Measurements from ENCODE around the gene KRT38.

KRT38 gene

DNA sequence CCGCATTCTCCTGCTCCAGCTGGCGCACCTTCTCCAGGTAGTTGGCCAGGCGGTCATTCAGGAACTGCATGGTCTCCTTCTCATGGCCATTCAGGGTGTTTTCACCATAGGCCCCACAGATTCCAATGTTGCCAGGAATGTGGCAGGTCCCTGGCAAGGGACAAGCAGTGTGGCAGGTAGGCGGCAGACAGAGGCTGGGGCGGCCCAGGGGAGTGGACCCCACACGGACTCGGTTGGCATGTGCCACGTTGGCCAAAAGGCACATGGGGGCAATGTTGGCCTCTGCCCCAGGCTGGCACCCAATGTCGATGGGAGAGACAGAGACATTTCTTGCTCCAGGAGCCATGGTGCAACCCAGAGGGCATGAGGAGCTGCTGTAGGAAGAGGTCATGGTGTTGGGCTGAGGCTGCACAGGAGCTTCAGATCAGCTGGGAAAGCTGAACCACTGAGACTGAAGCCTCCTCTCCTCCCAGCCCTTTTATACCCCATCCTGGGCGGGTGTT lies at the start of gene KRT38:
TSS of gene KRT38 (minus strand) at position 453 of the 503 bp plus-strand sequence. CDS start at position 391, 62 bp downstream.
- DNase-seq, result no peak

DNA sequence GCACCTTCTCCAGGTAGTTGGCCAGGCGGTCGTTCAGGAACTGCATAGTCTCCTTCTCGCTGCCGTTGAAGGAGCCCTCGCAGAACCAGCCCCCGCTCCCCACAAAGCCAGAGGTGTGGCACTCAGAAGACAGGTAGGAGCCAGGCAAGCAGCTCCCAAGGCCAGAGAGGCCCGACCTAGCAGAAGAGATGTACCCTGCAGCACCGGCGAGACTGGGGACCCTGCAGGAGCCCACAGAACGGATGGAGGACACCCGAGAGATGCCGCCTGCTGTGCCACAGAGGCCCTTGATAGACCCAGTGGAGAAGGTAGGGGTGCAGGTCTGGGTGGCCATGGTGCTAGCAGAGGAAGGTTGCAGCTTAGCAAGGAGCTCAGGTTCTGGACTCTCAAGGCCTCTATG lies 48.7 kb upstream of the KRT38 start, which contains the start of gene KRT36:
TSS of gene KRT36 (minus strand) at position 380 of the 400 bp plus-strand sequence. CDS start at position 334, 46 bp downstream.
- DNase-seq, result no peak

DNA sequence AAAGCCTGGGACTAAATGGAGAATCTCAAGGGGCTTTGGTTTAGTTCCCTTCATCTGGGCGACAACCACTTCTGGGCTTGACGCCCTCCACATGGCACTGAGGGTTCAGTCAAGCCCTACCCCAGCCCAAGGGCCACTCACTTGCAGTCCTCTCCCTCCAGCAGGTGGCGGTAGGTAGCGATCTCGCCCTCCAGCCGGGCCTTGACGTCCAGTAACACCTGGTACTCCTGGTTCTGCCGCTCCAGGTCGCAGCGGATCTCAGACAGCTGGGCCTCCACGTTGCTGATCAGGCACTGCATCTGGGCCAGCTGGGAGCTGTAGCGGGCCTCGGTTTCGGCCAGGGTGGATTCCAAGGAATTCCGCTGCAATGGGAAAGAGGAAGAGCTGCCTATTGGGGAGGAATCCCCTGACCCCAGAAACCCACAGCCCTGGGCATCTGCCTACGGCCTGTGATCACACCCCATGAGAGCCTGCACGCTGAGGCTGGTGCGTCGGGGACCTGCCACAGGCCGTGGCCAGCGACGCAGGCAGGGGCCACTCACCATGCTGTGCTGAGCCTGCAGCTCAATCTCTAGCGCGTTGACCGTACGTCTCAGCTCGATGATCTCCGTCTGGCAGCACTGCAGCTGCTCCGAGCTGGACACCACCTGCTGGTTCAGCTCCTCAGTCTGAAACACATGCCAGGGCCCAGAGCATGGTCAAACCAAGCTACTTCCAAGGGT lies 46.2 kb upstream of the KRT38 start:
- peak; percentile 40 for DNase-seq

- DNase-seq, result no peak
These were observed 45.5 kb upstream of the KRT38 start for GRCh38 chr17:41486316-41486715.

GRCh38 chr17:41484920-41485904 lies 44.4 kb upstream of the KRT38 start:
- no peak for DNase-seq

GRCh38 chr17:41483991-41484826 lies 43.4 kb upstream of the KRT38 start:
- no peak for DNase-seq

DNA sequence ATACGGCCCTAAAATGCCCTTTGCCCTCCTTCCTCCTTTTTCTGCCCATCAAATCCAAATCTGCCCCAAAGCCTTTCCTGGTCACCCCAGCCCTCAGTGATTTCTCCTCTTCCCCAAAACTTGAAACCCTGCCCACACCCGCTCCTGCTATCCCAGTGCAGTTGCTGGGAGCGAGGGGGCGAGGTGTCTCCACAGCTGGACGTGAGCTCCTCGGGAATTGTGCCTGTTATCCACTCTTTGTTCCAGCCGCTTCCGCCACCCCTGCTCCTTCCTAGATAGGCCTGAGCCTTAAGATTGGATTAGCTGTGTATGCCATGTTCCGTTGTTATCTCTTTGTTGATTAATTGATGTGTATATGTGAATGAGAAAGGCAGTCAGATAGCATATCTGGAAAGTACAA lies 42.7 kb upstream of the KRT38 start:
- no peak for DNase-seq

DNA sequence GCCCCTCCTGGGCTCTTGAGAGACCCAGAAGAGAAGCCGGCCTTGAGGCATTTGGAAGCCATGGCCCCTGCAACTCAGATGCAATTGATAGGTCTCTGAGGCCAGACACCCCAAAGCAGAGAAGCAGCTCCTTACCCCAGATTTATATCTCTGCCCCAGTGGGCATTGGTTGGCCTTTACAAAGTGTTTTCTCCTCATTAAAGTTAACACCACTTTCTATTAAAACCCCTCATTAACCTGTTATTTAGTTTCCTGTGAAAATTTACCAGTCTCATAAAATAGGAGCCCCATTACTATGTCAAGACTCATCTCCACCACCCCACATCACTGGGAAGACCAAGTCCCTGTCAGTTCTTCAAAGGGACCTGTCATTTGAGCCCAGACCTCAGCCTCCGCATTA lies 40.3 kb upstream of the KRT38 start, which contains the start of gene KRT35:
TSS of gene KRT35 (minus strand) at position 116 of the 400 bp plus-strand sequence. CDS start at position 62, 54 bp downstream.
- DNase-seq, result no peak

DNA sequence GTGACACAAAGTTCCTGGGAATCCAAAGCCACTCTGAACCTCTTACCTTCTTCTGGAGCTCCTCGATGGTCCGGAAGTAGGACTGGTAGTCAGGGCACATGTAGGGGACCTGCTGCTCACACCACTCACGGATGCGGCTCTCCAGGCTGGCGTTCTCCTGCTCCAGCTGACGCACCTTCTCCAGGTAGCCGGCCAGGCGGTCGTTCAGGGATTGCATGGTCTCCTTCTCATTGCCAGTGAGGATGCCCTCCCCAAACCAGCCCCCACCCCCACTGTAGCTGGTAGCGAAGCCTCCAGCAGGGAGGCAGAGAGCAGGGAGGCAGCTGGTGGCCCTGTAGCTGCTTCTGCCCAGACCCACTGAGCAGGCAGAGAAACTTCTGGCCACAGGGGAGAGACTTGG lies 39.8 kb upstream of the KRT38 start:
- DNase-seq, result no peak

DNA sequence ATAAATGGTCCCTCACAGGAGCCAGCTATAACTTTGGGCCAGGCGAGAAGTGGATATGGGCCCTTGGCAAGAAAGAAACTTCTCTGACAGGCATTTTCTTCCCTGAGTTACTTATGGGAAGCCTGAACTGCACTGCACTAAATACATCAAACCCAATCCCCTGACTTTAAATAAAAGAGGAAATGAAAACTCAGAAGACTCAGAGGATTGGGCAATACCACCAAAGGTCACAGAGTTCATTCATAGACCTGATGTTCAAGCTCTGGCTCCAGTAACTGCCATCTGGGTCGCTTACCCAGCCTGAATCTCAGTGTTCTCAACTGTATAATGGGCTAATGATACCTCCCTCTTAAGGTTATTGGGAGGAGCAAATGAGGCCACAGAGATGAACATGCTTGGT lies 39.4 kb upstream of the KRT38 start:
- no peak for DNase-seq

DNA sequence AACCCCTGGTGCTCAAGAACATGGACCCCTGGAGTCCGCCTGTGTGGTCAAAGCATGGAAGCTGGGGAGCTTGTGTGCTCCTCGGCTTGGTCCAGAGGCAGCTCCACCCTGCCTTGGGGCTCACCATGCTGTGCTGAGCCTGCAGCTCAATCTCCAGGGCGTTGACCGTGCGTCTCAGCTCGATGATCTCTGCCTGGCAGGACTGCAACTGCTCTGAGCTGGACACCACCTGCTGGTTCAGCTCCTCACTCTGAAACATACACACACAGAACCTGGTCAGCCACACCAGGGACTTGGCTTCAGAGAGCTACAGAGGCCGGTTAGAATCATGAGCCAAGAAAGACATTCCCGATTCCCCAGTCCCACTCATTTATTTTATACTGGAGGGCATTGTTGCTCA lies 37.5 kb upstream of the KRT38 start:
- DNase-seq, result no peak

DNA sequence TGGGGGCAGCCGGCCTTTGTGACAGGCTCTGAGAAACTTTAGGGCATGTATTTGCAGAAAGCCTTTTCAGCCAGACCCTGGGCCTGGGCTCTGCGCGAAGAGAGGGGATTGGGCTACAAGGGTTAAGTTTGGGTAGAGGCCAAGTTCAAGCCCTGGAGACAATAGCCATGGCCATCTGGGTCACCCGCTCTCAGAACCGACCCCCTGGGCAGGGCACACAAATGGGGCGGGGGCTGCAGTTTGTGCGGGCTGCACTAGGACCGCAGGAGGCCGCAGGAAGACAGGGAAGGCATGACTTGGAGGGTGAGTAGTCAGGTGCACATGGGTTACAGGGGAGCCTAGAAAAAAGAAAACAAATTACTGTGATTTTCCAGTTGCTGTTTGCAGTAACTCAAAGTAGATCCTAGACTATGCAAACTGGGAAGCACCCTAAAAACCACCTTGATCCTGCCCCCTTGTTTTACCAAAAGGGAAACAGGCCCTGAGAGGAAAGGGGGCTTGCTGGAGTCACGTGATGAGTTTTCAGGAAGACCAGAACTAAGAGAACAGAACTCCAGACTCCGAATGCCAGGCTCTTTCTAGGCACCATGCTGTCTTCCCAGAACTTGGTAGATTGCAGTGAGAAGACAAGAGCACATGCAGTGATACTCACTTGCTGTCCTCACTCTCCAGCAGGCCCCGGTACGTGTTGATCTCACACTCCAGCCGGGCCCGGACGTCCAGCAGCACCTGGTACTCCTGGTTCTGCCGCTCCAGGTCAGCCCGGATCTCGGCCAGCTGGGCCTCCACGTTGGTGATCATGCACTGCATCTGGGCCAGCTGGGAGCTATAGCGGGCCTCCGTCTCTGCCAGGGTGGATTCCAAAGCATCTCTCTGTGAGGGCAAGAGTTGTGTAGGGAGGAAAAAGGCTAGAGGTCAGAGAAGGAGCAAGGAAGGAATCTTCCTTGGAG lies 36.4 kb upstream of the KRT38 start:
- DNase-seq, result no peak

GRCh38 chr17:41475421-41475820 lies 34.6 kb upstream of the KRT38 start:
- DNase-seq, result no peak

GRCh38 chr17:41474863-41475262 lies 34.1 kb upstream of the KRT38 start:
- DNase-seq, result no peak

- no peak for DNase-seq
These were observed 27.6 kb upstream of the KRT38 start for GRCh38 chr17:41468346-41468745.

DNA sequence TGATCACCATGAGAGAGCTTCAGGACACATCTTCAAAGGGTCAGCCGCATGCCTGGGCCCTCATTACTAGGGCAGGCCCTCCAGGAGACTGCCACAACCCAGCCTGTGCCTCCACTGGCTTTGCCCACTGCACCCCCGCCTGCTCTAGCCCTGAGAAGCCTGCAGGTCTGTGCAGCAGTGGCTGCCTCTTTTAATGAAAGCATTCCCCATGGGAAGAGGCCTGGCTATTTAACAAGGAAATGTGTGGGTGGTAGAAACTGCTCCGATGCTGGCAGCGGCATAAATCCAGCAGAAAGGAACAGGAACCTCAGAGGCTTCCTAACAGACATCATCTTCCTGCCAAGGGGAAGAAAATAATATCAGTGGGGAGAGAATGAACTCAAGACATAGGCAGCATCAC lies 26.8 kb upstream of the KRT38 start:
- no peak for DNase-seq

- no peak for DNase-seq
These were observed 26.2 kb upstream of the KRT38 start, which contains the start of gene KRT32 for GRCh38 chr17:41466988-41467387. Gene KRT32, minus strand, starts transcription at chr17:41467386. Its CDS starts 61 bp downstream, at chr17:41467325.

DNA sequence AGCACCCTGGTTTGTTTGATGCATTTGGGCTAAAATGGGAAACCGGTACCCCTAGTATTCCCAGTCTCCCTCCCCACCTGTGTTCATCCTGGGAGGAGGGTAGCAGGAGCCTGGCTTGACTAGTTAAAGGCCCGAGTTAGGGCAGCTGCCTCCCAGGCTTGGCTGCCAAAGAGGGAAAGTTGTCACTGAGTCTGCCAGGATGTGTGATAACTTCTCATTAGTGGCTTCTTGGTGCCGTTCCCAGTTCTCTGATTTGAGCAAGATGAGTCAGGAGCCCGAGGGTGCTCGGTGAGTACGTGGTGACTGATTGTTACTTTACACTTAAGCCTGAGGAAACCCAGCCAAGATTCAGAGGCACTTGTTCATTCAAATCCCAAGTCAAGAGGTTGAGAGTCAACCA lies 23.9 kb upstream of the KRT38 start:
- DNase-seq, result no peak

- DNase-seq, result no peak
These were observed 23.4 kb upstream of the KRT38 start for GRCh38 chr17:41464173-41464572.

GRCh38 chr17:41463746-41464145 lies 23.0 kb upstream of the KRT38 start:
- no peak for DNase-seq

DNA sequence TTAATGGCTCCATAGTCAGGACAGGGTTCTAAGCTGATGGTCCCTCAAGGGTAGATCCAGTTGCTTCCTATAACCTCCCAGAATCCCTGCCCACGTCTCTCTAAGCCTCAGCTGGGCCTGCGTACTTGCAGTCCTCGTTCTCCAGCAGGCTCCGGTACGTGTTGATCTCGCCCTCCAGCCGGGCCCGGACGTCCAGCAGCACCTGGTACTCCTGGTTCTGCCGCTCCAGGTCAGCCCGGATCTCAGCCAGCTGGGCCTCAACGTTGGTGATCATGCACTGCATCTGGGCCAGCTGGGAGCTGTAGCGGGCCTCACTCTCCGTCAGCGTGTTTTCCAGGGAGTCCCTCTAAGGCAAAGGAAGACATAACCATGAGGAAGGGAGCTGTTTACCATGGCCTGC lies 21.9 kb upstream of the KRT38 start:
- DNase-seq, result no peak

Measured in inflammatory macrophage treated with lipopolysaccharide for 4 hours (primary cell).